Panc1 (cell line): ENCODE measurements around the gene SNTA1. TPM values are rescaled to one million over a fixed set of nuclear protein-coding genes. Genes with fewer than 3 reads are reported as not detected.

Experiments
- ATAC-seq: fragments of 200-7000 bp; cut with Tn5 transposase; 2 replicates; pipeline ENCODE4 v1.9.1; 2020; ENCODE audit warnings: mild to moderate bottlenecking, moderate library complexity
- Bru-seq: library from RNA; stranded (reverse); fragments of 400-500 nt; gene quantifications from one replicate; lab custom pipeline; 2021; lab: Mats Ljungman, UMichigan
- BruChase-seq, 2 experiments: library from RNA; stranded (reverse); fragments of 400-500 nt; gene quantifications; one replicate each; lab custom pipeline; 2021; lab: Mats Ljungman, UMichigan
- BruUV-seq: library from RNA; stranded (reverse); fragments of 400-500 nt; replicated peaks from 2 replicates; lab custom pipeline; 2021; lab: Mats Ljungman, UMichigan
- CTCF ChIA-PET: fragments of 300-600 bp; sonication (Branson Sonifier 250); formaldehyde crosslinking; loops from one replicate; lab custom pipeline; 2022; ENCODE audit warnings: antibody characterized with exemption; lab: Charles Lee
- POLR2A ChIA-PET: fragments of 300-600 bp; sonication (Branson Sonifier 250); formaldehyde crosslinking; loops from one replicate; lab custom pipeline; 2022; ENCODE audit warnings: antibody characterized with exemption; lab: Charles Lee
- DNase-seq: peaks from one replicate; pipeline ENCODE4 v3.0.0-alpha.2; 2010; ENCODE audit warnings: low read depth, low spot score
- H3K27ac ChIP-seq: 2 replicates; pipeline ENCODE4 v1.5.1; 2011; ENCODE audit warnings: mild to moderate bottlenecking, low read length, inconsistent platforms
- H3K27me3 ChIP-seq: fragments of 200-500 bp; sonication (Bioruptor generic); 2 replicates; pipeline ENCODE4 v1.6.0; 2014; ENCODE audit warnings: low read length, inconsistent platforms; ENCODE audit not compliant: control insufficient read depth, insufficient read depth
- H3K36me3 ChIP-seq: fragments of 200-500 bp; sonication (Bioruptor generic); 2 replicates; pipeline ENCODE4 v1.5.1; 2014; ENCODE audit warnings: inconsistent platforms, mild to moderate bottlenecking, low read length, moderate library complexity; ENCODE audit not compliant: control insufficient read depth, insufficient read depth
- H3K4me1 ChIP-seq: 2 replicates; pipeline ENCODE4 v1.5.1; 2011; ENCODE audit warnings: inconsistent platforms, mild to moderate bottlenecking, low read length, moderate library complexity; ENCODE audit not compliant: control insufficient read depth, insufficient read depth
- H3K4me3 ChIP-seq, 2 experiments: 2 replicates each; pipeline ENCODE4 v1.5.1; 2011 to 2012; ENCODE audit warnings: low read depth in 2 of 2, low read length in 2 of 2, mild to moderate bottlenecking in 2 of 2, inconsistent platforms in 1 of 2, moderate library complexity in 1 of 2
- H3K9me3 ChIP-seq: fragments of 200-500 bp; sonication (Bioruptor generic); 2 replicates; pipeline ENCODE4 v1.5.1; 2014; ENCODE audit warnings: low read depth, mild to moderate bottlenecking, inconsistent platforms, low read length, moderate library complexity; ENCODE audit not compliant: control insufficient read depth, insufficient read depth
- CTCF ChIP-seq: fragments of 450-650 bp; IDR thresholded peaks from 2 replicates; pipeline ENCODE4 v1.5.1; 2017; ENCODE audit warnings: mild to moderate bottlenecking
- POLR2AphosphoS5 ChIP-seq: IDR thresholded peaks from 2 replicates; pipeline ENCODE4 v1.6.1; 2012; ENCODE audit warnings: mild to moderate bottlenecking, low read depth, low read length, moderate library complexity
- SIN3A ChIP-seq: IDR thresholded peaks from 2 replicates; pipeline ENCODE4 v1.6.1; 2012; ENCODE audit warnings: low read depth, mild to moderate bottlenecking, low read length, moderate library complexity, borderline replicate concordance; ENCODE audit not compliant: insufficient read depth
- TCF7L2 ChIP-seq: IDR thresholded peaks from 2 replicates; pipeline ENCODE4 v1.6.1; 2011; ENCODE audit warnings: mild to moderate bottlenecking, low read depth, low read length, inconsistent platforms
- in situ Hi-C: cut with HindIII; loops from 2 replicates; pipeline ENCODE4 v1.10.0; 2016; ENCODE audit warnings: low sequenced_read_pairs, low pct_unique_long_range_greater_than_20kb
- intact Hi-C: fragments of 100-400 bp; cut with micrococcal nuclease; formaldehyde crosslinking; loops from one replicate; pipeline ENCODE4 v1.10.0; 2022; ENCODE audit not compliant: unreplicated experiment
- long read RNA-seq: library from polyadenylated mRNA; unstranded; transcript quantifications from one replicate; pipeline ENCODE4 v2.0.0, GENCODE V29; 2021; ENCODE audit not compliant: unreplicated experiment
- polyA plus RNA-seq: library from polyadenylated mRNA; unstranded; fragments of >200 nt; gene quantifications from one replicate; pipeline ENCODE4 v1.2.1, GENCODE V29; 2012; ENCODE audit warnings: missing spikeins; ENCODE audit not compliant: insufficient read length
- total RNA-seq: library from RNA; stranded (reverse); gene quantifications from one replicate; pipeline ENCODE4 v1.2.1, GENCODE V29; 2021; ENCODE audit not compliant: unreplicated experiment
- TF ChIP-seq, protein P1 (sequence below), 2 experiments: IDR thresholded peaks; 2 replicates each; pipeline ENCODE4 v1.6.1; 2011 to 2012; ENCODE audit warnings: low read depth in 2 of 2, control low read depth in 1 of 2, low read length in 1 of 2, mild to moderate bottlenecking in 1 of 2, moderate library complexity in 1 of 2; ENCODE audit not compliant: insufficient read depth in 1 of 2

Gene SNTA1
- total RNA-seq = 12.0 TPM
- polyA plus RNA-seq = 22.4 TPM
- Bru-seq, nascent RNA = percentile 41 among the genes with signal in this experiment
- BruChase-seq, experiment 1, labeled RNA remaining after a 2-hour chase = percentile 45 among the genes with signal in this experiment
- percentile 45 among the genes with signal in this experiment for BruChase-seq, experiment 2, labeled RNA remaining after a 6-hour chase
- long read RNA-seq, transcript SNTA1-201 (8 exons, 2,342 nt) = major isoform, 10 of 17 reads
- long read RNA-seq, partial matches to known transcripts = 3 of 17 reads
- long read RNA-seq, other reads (novel, unspliced or antisense) = 4 of 17 reads

DNA sequence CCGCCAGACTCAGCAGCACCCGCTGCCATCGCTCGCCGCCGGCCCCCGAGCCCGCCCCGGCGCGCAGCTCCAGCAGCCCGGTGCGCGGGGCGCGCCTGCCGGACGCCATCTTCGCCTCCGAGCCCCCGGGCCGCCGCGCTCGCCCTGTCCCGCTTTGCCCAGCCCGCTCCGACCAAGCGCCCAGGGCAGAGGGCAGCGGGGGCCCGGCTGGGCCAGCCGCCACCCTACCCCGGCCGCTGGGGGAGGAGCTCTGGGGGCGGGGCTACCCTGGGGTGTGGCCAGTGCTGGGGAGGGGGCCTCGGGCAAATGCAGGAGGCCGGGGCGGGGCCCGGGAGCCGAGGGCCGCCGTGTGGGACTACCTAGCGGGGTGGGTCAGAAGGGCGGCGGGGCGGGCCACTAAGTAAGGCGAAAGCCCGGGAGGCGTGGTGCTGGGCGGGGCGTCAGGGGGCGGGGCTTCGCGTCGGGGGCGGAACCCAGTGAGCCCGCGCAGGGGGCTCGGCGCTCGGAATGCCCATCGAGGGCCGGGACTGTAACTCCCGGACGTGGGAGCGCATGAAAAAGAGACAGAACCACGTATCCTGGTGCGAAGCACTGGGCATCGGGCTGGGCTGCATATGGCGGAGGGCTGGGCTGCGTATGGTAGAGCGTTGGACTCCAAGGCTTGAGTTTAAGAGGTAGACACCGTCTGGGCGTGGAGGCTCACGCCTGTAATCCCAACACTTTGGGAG lies at the start of gene SNTA1:
Gene SNTA1, minus strand, starts transcription at position 252 of the 728 bp plus-strand sequence. Its CDS starts 143 bp downstream, at position 109.
- in situ Hi-C loops (no loop called here), intact Hi-C loops (no loop called here)
- DNase-seq (no peak), ATAC-seq (peak; percentile 96)
- Histone ChIP-seq H3K27me3 (no peaks in the 10 kb centered on the region), H3K4me1 (no peaks in the 10 kb centered on the region), H3K36me3 (no peaks in the 10 kb centered on the region), H3K4me3 (peak within 1 kb of the TSS; percentile 43 to 70), H3K27ac (no peak within 1 kb of the TSS), H3K9me3 (no peaks in the 10 kb centered on the region)
- POLR2A ChIA-PET = interaction anchor here (0.6 kb wide), 1 partner anchor 71 kb away, joined by 14 read pairs; no protein-coding TSS in a partner anchor
- CTCF ChIA-PET = interaction anchor here (0.6 to 0.9 kb wide), 2 partner anchors 14 to 27 kb away, joined by 4 to 6 read pairs; no protein-coding TSS in a partner anchor
- no peak for TF ChIP-seq TCF7L2
- no peak for TF ChIP-seq POLR2AphosphoS5
- TF ChIP-seq SIN3A = 0 out of 2 replicates have a peak, but pooled peaks have one; percentile 43
- TF ChIP-seq, protein P1, sequence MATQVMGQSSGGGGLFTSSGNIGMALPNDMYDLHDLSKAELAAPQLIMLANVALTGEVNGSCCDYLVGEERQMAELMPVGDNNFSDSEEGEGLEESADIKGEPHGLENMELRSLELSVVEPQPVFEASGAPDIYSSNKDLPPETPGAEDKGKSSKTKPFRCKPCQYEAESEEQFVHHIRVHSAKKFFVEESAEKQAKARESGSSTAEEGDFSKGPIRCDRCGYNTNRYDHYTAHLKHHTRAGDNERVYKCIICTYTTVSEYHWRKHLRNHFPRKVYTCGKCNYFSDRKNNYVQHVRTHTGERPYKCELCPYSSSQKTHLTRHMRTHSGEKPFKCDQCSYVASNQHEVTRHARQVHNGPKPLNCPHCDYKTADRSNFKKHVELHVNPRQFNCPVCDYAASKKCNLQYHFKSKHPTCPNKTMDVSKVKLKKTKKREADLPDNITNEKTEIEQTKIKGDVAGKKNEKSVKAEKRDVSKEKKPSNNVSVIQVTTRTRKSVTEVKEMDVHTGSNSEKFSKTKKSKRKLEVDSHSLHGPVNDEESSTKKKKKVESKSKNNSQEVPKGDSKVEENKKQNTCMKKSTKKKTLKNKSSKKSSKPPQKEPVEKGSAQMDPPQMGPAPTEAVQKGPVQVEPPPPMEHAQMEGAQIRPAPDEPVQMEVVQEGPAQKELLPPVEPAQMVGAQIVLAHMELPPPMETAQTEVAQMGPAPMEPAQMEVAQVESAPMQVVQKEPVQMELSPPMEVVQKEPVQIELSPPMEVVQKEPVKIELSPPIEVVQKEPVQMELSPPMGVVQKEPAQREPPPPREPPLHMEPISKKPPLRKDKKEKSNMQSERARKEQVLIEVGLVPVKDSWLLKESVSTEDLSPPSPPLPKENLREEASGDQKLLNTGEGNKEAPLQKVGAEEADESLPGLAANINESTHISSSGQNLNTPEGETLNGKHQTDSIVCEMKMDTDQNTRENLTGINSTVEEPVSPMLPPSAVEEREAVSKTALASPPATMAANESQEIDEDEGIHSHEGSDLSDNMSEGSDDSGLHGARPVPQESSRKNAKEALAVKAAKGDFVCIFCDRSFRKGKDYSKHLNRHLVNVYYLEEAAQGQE (IDR thresholded peaks at IDR 0.05; ENCODE audit: insufficient read depth in 1 of 2, low read depth in 2 of 2, low read length in 1 of 2) = no peak
- no TSS peak for BruUV-seq

GRCh38 chr20:33490934-33491656 lies 47.5 kb upstream of the SNTA1 start:
- DNase-seq (no peak), ATAC-seq (no peak)
- POLR2A ChIA-PET = no interaction called here
- intact Hi-C loops = no loop called here
- Histone ChIP-seq H3K4me1 (peaks cover 4% of the 10 kb centered on the region; the same call in 1 of the 2 replicates), H3K27me3 (no peaks in the 10 kb centered on the region), H3K27ac (peak overlapping the region; percentile 74), H3K9me3 (no peaks in the 10 kb centered on the region), H3K4me3 (peak overlapping the region; percentile 74 to 95), H3K36me3 (no peaks in the 10 kb centered on the region)
- in situ Hi-C loops = no loop called here
- CTCF ChIA-PET = no interaction called here
- TSS peak; percentile 81 for BruUV-seq
- TF ChIP-seq TCF7L2 (no peak), SIN3A (no peak), POLR2AphosphoS5 (no peak), CTCF (no peak)
- TF ChIP-seq, protein P1 (IDR thresholded peaks at IDR 0.05; ENCODE audit: insufficient read depth in 1 of 2, low read depth in 2 of 2, low read length in 1 of 2) = no peak
